Astrocyte of the spinal cord (primary cell): Measurements from ENCODE around the gene GMEB2.

ENCODE experiments used
- DNase-seq: peaks from one replicate; pipeline ENCODE4 v3.0.0; 2011; ENCODE audit warnings: low read depth, low spot score
- H3K4me3 ChIP-seq: 2 replicates; pipeline ENCODE4 v1.5.1; 2011; ENCODE audit warnings: low read depth, mild to moderate bottlenecking, low read length, moderate library complexity
- CTCF ChIP-seq: IDR thresholded peaks from 2 replicates; pipeline ENCODE4 v1.5.1; 2012; ENCODE audit warnings: low read depth, mild to moderate bottlenecking, low read length, inconsistent platforms
- in situ Hi-C: cut with HindIII; loops from 2 replicates; pipeline ENCODE4 v1.10.0; 2017; ENCODE audit warnings: low sequenced_read_pairs

The GMEB2 gene

DNA sequence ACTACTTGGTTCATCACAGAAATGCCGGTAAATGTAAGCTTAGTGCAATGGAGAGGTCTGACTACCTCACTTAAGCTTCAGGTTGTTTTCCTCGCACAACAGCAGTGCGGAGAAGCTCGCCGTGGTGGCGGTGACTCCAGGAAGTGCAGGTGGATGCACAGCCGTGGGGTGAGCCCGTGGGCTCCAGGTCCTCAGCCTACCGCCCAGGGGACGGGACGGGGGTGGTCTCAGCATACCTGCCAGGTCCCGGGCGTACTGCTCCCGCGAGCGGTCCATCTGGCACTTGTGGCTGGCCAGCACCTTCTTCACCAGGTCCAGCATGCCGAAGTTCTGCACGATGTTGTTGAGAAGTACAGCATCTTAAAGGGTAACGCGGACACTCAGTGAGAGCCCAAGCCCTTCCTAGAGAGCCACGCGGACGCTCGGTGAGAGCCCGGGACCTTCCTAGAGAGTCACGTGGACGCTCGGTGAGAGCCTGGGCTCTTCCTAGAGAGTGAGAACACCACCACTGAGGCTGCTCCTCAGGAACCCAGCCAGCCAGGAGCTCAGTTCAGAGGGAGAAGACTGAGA is 35.0 kb downstream of the GMEB2 start:
- no peak for TF ChIP-seq CTCF
- in situ Hi-C loops = no loop called here
- no peak for DNase-seq
- H3K4me3 ChIP-seq = no peak overlapping the region

GRCh38 chr20:63591147-63591533 is 35.8 kb downstream of the GMEB2 start:
- in situ Hi-C loops = no loop called here
- TF ChIP-seq CTCF = no peak
- no peak for DNase-seq
- no peak overlapping the region for H3K4me3 ChIP-seq

GRCh38 chr20:63590218-63591146 is 36.4 kb downstream of the GMEB2 start:
- DNase-seq = no peak
- no peak for TF ChIP-seq CTCF
- in situ Hi-C loops = no loop called here
- no peak overlapping the region for H3K4me3 ChIP-seq

GRCh38 chr20:63589261-63590217 is 37.4 kb downstream of the GMEB2 start:
- DNase-seq = no peak
- in situ Hi-C loops = no loop called here
- TF ChIP-seq CTCF = no peak
- H3K4me3 ChIP-seq = no peak overlapping the region

DNA sequence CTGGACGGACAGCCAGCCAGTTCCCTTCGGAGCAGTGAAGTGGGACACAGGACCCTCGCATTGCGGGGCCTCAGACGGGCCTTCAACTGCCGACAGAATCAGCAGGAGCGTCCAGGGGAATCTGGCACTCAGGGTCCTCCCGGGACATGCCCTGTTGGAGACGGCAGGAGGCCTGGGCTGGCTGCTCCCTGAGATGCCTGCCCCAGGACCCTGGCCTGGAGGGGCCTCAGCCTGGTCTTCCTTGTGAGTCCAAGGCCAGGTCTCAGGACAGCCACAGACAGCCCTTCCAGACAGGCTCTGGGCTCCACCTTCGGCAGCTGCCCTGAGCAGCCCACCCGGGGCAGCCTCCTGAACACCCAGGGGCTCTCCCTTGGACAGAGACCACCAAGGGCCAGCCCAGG is 38.3 kb downstream of the GMEB2 start:
- H3K4me3 ChIP-seq = no peak overlapping the region
- TF ChIP-seq CTCF = no peak
- no peak for DNase-seq
- in situ Hi-C loops = no loop called here
